ENCODE data around the gene NFYC. TPM values are rescaled to one million over a fixed set of nuclear protein-coding genes. Genes with fewer than 3 reads are reported as not detected.

The NFYC gene
- total and polyA plus RNA-seq, 2 experiments from 2014 or later = 124 to 149 TPM

DNA sequence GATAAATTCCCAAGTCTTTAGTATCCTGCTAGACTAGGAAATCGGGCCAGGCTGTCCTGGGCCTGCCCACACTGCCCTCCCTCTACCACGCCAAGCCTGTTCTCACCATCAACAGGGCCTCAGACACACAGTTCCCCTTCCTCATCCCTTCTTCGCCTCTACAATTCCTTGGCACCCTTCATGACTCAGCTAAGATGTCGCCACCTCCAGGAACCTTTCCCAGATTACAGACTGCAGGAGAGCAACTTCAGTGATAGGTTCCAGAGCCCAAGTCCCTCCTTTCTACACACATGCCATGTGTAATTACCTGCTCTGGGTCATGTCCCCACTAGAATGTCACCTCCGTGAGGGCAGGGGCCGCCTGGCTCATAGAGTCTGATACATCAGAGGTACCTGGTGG is 29.4 kb upstream of the NFYC start:
- H3K9me3 ChIP-seq (ENCODE audit: low read depth) = no peaks in the 10 kb centered on the region
- TF ChIP-seq, protein P1, sequence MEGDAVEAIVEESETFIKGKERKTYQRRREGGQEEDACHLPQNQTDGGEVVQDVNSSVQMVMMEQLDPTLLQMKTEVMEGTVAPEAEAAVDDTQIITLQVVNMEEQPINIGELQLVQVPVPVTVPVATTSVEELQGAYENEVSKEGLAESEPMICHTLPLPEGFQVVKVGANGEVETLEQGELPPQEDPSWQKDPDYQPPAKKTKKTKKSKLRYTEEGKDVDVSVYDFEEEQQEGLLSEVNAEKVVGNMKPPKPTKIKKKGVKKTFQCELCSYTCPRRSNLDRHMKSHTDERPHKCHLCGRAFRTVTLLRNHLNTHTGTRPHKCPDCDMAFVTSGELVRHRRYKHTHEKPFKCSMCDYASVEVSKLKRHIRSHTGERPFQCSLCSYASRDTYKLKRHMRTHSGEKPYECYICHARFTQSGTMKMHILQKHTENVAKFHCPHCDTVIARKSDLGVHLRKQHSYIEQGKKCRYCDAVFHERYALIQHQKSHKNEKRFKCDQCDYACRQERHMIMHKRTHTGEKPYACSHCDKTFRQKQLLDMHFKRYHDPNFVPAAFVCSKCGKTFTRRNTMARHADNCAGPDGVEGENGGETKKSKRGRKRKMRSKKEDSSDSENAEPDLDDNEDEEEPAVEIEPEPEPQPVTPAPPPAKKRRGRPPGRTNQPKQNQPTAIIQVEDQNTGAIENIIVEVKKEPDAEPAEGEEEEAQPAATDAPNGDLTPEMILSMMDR (IDR thresholded peaks at IDR 0.05; ENCODE audit: low read depth, low read length) = no peak
- H3K27me3 ChIP-seq = no peaks in the 10 kb centered on the region
- no peak overlapping the region for H3K27ac ChIP-seq
- peaks cover 66% of the 10 kb centered on the region for H3K4me1 ChIP-seq (ENCODE audit: low read depth)
- DNase-seq (ENCODE audit: low read depth in 1 of 2, low spot score in 1 of 2) = peak in 1 of 2 donors; percentile 24
- no peaks in the 10 kb centered on the region for H3K36me3 ChIP-seq
- no peak overlapping the region for H3K4me3 ChIP-seq

DNA sequence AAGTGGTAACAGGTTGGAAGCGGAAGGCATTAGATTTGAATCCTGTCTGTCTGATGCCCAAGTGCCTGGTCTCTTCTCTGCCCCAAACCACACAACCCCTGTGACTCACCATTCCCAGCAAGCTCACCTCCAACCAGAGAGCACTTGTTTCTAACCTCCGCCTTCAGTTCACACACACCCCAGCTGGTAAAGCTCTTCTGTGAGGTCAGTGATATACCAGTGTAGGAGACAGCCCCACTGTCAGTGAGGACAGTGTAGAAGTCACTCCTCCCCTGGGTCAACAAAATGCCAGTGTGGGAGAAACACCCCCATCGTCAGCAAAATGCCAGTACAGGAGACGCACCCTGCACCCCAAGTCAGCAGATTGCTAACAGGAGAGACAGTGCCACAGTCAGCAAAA is 28.6 kb upstream of the NFYC start:
- Histone ChIP-seq H3K9me3 (ENCODE audit: low read depth) (no peaks in the 10 kb centered on the region), H3K27ac (peak overlapping the region; percentile 49), H3K4me3 (no peak overlapping the region), H3K36me3 (no peaks in the 10 kb centered on the region), H3K4me1 (ENCODE audit: low read depth) (peaks cover 60% of the 10 kb centered on the region), H3K27me3 (no peaks in the 10 kb centered on the region)
- TF ChIP-seq, protein P1 (IDR thresholded peaks at IDR 0.05; ENCODE audit: low read depth, low read length) = no peak
- peak in 1 of 2 donors; percentile 12 for DNase-seq (ENCODE audit: low read depth in 1 of 2, low spot score in 1 of 2)

DNA sequence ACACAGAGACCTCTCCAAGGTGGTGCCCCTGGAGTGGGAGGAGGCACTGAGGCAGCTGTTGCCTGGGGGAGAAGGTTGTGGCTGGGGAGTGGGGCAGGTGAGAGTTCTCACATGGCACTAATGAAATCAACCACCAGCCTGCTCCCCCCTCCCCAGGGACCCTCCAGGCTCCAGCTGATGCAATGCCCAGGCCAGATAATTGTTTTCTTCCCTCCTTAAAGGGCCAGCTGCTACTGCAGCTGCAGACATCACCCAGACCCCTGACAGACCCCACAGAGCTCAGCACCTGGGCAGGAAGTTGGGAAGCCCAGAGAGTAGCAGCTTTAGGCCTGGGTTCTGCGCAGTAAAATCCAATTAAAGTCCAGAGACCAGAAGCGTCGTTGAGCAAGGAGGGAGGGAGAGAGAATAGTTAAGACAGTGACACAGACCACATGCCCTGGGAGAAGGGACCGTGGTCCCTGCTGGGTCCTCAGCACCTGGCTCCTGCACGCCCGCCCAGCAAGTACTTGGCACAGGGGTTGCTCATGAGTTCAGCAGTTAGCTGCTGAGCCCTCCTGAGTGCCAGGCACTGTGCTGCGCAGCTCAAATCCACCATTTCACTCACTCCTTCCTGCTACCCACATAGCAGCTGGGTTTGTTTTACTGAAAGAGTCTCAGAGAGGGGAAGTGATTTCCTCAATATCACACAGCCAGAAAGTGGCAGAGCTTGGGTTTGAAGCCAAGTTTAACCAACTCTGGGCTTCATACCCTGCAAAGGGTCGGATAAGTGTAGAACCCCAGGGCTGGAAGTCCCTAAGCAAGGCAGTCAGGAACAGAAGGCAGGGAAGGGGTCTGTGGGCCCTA is 28.0 kb upstream of the NFYC start:
- Histone ChIP-seq H3K9me3 (ENCODE audit: low read depth) (no peaks in the 10 kb centered on the region), H3K27me3 (no peaks in the 10 kb centered on the region), H3K4me3 (no peak overlapping the region), H3K27ac (peak overlapping the region; percentile 49), H3K4me1 (ENCODE audit: low read depth) (peaks cover 54% of the 10 kb centered on the region), H3K36me3 (no peaks in the 10 kb centered on the region)
- DNase-seq (ENCODE audit: low read depth in 1 of 2, low spot score in 1 of 2) = peak in 1 of 2 donors; percentile 12
- TF ChIP-seq, protein P1 (IDR thresholded peaks at IDR 0.05; ENCODE audit: low read depth, low read length) = no peak

DNA sequence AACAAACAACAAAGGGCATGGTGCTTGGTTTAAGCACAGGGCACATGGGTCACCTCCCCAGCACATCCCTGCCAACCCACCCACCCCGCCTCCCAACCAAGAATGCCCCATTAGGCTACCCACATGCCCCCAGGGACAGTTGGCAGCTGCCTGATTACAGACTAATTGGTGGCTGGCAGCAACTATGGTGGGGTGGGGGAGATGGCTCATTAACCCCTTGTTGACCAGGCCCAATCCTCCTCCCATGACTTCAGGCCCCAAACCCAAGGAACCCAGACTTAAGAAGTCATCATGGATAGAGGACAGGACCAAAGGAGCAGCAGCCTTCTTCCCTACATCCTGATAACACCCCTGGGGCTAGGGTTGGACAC is 27.4 kb upstream of the NFYC start:
- TF ChIP-seq, protein P1 (IDR thresholded peaks at IDR 0.05; ENCODE audit: low read depth, low read length) = no peak
- Histone ChIP-seq H3K27me3 (no peaks in the 10 kb centered on the region), H3K9me3 (ENCODE audit: low read depth) (no peaks in the 10 kb centered on the region), H3K36me3 (no peaks in the 10 kb centered on the region), H3K27ac (no peak overlapping the region), H3K4me3 (no peak overlapping the region), H3K4me1 (ENCODE audit: low read depth) (peaks cover 48% of the 10 kb centered on the region)
- DNase-seq (ENCODE audit: low read depth in 1 of 2, low spot score in 1 of 2) = no peak

DNA sequence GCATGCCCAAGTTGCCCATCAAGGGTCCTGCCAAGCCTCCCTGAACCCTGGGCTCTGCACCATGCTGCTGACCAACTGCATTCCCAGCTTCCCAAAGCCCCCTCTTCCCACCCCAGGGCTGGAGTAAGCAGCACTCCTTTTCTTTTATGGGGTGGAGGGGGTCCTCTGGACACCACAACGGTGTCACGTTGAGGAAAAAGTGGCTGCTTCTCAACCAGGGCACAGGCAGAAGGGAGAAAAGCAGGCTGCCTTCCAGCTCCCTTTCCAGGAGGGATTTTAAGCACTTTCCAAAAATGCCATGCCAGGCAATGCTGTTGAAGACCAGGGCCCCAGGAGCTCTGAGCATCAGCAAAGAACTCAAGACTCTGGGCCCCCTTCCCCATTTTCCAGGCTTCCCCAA is 26.7 kb upstream of the NFYC start:
- H3K27me3 ChIP-seq = no peaks in the 10 kb centered on the region
- peaks cover 41% of the 10 kb centered on the region for H3K4me1 ChIP-seq (ENCODE audit: low read depth)
- TF ChIP-seq, protein P1 (IDR thresholded peaks at IDR 0.05; ENCODE audit: low read depth, low read length) = no peak
- DNase-seq (ENCODE audit: low read depth in 1 of 2, low spot score in 1 of 2) = no peak
- H3K36me3 ChIP-seq = no peaks in the 10 kb centered on the region
- no peak overlapping the region for H3K27ac ChIP-seq
- H3K4me3 ChIP-seq = peak overlapping the region; percentile 60
- no peaks in the 10 kb centered on the region for H3K9me3 ChIP-seq (ENCODE audit: low read depth)
